Aorta (tissue), 5 donors: ENCODE measurements around the gene TUBB2B. TPM values are rescaled to one million over a fixed set of nuclear protein-coding genes. Genes with fewer than 3 reads are reported as not detected.
A peak's percentile ranks its signal among the peaks of the same experiment; 100 is the strongest.

Experiments
- ATAC-seq: fragments of 200-7000 bp; cut with Tn5 transposase; one replicate; pipeline ENCODE4 v1.9.1; 2022; ENCODE audit warnings: moderate library complexity; ENCODE audit not compliant: low FRiP score
- DNase-seq, 2 donors: peaks; one replicate each; pipeline ENCODE4 v3.0.0-alpha.2; 2020
- H3K27ac ChIP-seq, 2 donors: one replicate each; pipeline ENCODE4 v1.5.1; 2013; ENCODE audit warnings: low read length in 2 of 2, mild to moderate bottlenecking in 2 of 2, moderate library complexity in 2 of 2, control low read depth in 1 of 2, inconsistent platforms in 1 of 2, low read depth in 1 of 2
- H3K27me3 ChIP-seq, 2 donors: one replicate each; pipeline ENCODE4 v1.6.1; 2013; ENCODE audit warnings: control low read depth in 1 of 2, low read length in 1 of 2, mild to moderate bottlenecking in 1 of 2, moderate library complexity in 1 of 2; ENCODE audit not compliant: insufficient read depth in 2 of 2, control insufficient read depth in 1 of 2
- H3K36me3 ChIP-seq, 2 donors: one replicate each; pipeline ENCODE4 v1.6.1; 2013; ENCODE audit warnings: control low read depth in 1 of 2, low read length in 1 of 2, mild to moderate bottlenecking in 1 of 2; ENCODE audit not compliant: insufficient read depth in 2 of 2, control insufficient read depth in 1 of 2
- H3K4me1 ChIP-seq, 2 donors: one replicate each; pipeline ENCODE4 v1.6.1; 2013; ENCODE audit warnings: low read length in 2 of 2, control low read depth in 1 of 2, mild to moderate bottlenecking in 1 of 2, moderate library complexity in 1 of 2; ENCODE audit not compliant: insufficient read depth in 2 of 2, control insufficient read depth in 1 of 2
- H3K4me3 ChIP-seq, 2 donors: one replicate each; pipeline ENCODE4 v1.5.1; 2013; ENCODE audit warnings: low read length in 2 of 2, control low read depth in 1 of 2, mild to moderate bottlenecking in 1 of 2
- H3K9me3 ChIP-seq: one replicate; pipeline ENCODE4 v1.6.1; 2013; ENCODE audit warnings: mild to moderate bottlenecking, low read length; ENCODE audit not compliant: control insufficient read depth
- WGBS, 2 donors: extraction: QIAGEN DNeasy Blood & Tissue Kit; methylation state at CpG; one replicate each; pipeline ENCODE4 v1.1.7; 2013; 5-methylcytosine and 5-hydroxymethylcytosine counted together
- intact Hi-C, 2 donors: fragments of 100-400 bp; cut with DNase I; formaldehyde crosslinking; loops; one replicate each; pipeline versions ENCODE4 v1.14.2 to v1.15.0; 2022
- polyA plus RNA-seq, 2 donors: library from polyadenylated mRNA; stranded (reverse); fragments of 200-250 nt; gene quantifications; one replicate each; pipeline ENCODE4 v1.2.3, GENCODE V29; 2013
- total RNA-seq, 2 donors: library from RNA; stranded (reverse); fragmentation: NEBNext Ultra II Directional; extraction: Animal tissue kit (Norgen Biotek cat#: 25700); gene quantifications; one replicate each; pipeline ENCODE4 v1.2.1, GENCODE V29; 2021
- donor health status: healthy with polysubstance abuse.
- donor health status: Bipolar disorder and iron deficiency.
- donor health status: DM: no; HTN: no; CAD: no.
- donor health status: DM: no; HTN: no; CAD: no.
- donor health status: DM: yes; HTN: yes; CAD: no.

Gene TUBB2B
- total and polyA plus RNA-seq, 4 donors, result 2.8 to 6.3 (median 5.0) TPM

DNA sequence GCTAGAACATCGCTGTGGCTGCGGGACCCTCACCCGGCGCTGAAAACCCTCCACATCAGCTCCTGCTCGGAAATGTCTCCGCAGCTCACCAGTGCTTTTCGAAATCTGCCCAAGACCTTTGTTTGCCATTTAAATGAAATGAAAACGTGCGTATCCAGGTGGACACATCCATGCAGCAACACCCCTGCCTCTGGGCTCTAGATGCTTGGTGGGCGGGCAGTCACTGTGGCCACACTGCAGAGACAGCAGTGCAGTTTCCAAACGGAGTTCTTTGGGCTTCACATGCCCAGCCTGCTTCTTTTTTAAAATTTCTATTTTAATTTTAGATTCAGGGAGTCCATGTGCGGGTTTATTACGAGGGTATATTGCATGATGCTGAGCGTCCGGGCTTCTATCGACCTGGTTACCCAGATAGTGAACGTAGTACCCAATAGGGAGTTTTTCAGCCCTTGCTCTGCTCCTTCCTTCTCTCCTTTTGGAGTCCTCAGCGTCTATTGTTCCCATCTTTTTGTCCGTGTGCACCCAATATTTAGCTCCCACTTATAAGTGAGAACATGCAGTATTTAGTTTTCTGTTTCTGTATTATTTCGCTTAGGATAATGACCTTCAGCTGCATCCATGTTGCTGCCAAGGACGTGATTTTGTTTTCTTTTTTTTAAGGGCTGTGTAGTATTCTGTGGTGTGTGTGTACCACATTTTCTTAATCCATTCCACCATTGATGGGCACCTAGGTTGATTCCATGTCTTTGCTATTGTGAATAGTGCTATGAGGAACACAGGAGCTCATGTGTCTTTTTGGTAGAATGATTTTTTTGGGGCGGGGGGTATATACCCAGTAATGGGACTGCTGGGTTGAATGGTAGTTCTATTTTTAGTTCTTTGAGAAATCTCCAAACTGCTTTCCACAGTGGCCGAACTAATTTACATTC, 4.8 kb upstream of the TUBB2B start:
- Histone ChIP-seq H3K4me3 (peak overlapping the region; percentile 9 to 29), H3K9me3 (no peaks in the 10 kb centered on the region), H3K36me3 (no peaks in the 10 kb centered on the region), H3K27me3 (peaks cover 0 to 2% of the 10 kb centered on the region in 2 donors), H3K27ac (no peak overlapping the region), H3K4me1 (no peaks in the 10 kb centered on the region)
- WGBS, 2 donors, result 17 to 20% methylated on average over 23 of the region's 23 CpGs
- ATAC-seq (no peak), DNase-seq (no peak)
- intact Hi-C loops, result loop anchor here (5.0 kb wide), 2 partner anchors 70 to 75 kb away; partner anchors contain the start of gene TUBB2A (in 1 of the 2)

GRCh38 chr6:3231247-3232016, 4.0 kb upstream of the TUBB2B start:
- Histone ChIP-seq H3K4me1 (no peaks in the 10 kb centered on the region), H3K27me3 (peaks cover 0 to 2% of the 10 kb centered on the region in 2 donors), H3K9me3 (no peaks in the 10 kb centered on the region), H3K4me3 (peak overlapping the region; percentile 9 to 29), H3K36me3 (no peaks in the 10 kb centered on the region), H3K27ac (no peak overlapping the region)
- intact Hi-C loops, result loop anchor here (5.0 kb wide), 2 partner anchors 69 to 74 kb away; partner anchors contain the start of gene TUBB2A (in 1 of the 2)
- WGBS, 2 donors, result 0% methylated on average over 47 of the region's 47 CpGs
- peak in 1 of 2 donors; percentile 75 for DNase-seq
- peak; percentile 79 for ATAC-seq

DNA sequence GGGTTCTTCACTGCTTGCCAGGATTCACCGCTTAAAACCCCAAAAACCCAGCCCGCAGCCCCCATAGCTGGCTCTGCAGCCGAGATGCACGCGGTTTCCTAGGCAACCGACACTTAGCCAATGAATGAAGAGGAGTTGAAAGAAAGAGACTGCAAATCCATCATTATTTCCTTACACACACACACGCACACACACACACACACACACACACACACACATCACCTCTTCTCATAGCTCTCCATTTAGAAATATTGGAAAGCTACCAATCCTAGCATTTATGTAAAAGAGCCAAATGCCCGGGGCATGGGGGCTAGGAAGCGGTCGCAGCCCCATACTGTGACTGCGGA, 3.4 kb upstream of the TUBB2B start:
- 2% methylated on average over 11 of the region's 11 CpGs for WGBS, 2 donors
- H3K36me3 ChIP-seq, result no peaks in the 10 kb centered on the region
- intact Hi-C loops, result loop anchor here (5.0 kb wide), 2 partner anchors 69 to 74 kb away; partner anchors contain the start of gene TUBB2A (in 1 of the 2)
- H3K27ac ChIP-seq, result no peak overlapping the region
- no peaks in the 10 kb centered on the region for H3K9me3 ChIP-seq
- DNase-seq, result no peak
- ATAC-seq, result no peak
- H3K27me3 ChIP-seq, result peaks cover 0 to 2% of the 10 kb centered on the region in 2 donors
- peak overlapping the region; percentile 9 to 29 for H3K4me3 ChIP-seq
- H3K4me1 ChIP-seq, result no peaks in the 10 kb centered on the region

- intact Hi-C loops, result loop anchor here (5.0 kb wide), 2 partner anchors 68 to 73 kb away; partner anchors contain the start of gene TUBB2A (in 1 of the 2)
- Histone ChIP-seq H3K27me3 (peaks cover 0 to under 1% of the 10 kb centered on the region in 2 donors), H3K4me1 (no peaks in the 10 kb centered on the region), H3K36me3 (no peaks in the 10 kb centered on the region), H3K4me3 (no peak overlapping the region), H3K9me3 (no peaks in the 10 kb centered on the region), H3K27ac (no peak overlapping the region)
- DNase-seq (no peak), ATAC-seq (no peak)
- 21 to 22% methylated on average over 11 of the region's 11 CpGs for WGBS, 2 donors
These were observed 2.9 kb upstream of the TUBB2B start for GRCh38 chr6:3230256-3230882.

DNA sequence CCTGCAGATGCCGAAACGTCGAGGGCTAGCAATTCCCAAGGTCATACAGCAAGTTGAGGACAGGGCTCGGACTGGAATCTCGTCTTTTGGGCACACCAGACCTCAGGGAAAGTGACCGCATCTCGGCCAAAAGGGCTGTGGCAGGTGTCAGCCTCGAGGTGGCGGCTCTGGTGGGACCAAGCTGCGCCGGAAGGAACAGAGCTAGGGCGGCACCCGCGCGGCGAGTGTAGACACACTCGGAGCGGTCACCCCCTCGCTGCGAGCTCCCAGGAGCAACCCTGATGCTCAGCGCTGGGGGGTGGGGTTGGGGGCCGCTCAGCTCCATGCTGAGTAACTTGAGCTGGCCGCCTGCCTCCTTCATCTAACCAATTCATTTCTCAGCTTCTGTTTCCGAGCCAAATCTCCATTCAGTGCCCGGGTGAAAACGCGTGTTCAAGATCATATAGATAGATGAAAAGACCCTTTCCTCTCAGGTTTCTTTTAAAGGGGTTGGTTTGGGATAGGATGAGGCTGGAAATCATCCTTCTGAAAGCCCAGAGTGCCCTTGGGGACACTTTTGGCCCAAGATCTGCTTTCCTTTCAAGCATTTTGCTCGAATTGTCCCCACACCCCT, 2.2 kb upstream of the TUBB2B start:
- WGBS, 2 donors, result 16 to 18% methylated on average over 28 of the region's 28 CpGs
- no peak overlapping the region for H3K4me3 ChIP-seq
- no peak overlapping the region for H3K27ac ChIP-seq
- ATAC-seq (no peak), DNase-seq (no peak)
- intact Hi-C loops, result loop anchor here (5.0 kb wide), 2 partner anchors 67 to 72 kb away; partner anchors contain the start of gene TUBB2A (in 1 of the 2)
- H3K27me3 ChIP-seq, result no peaks in the 10 kb centered on the region
- no peaks in the 10 kb centered on the region for H3K9me3 ChIP-seq
- H3K4me1 ChIP-seq, result no peaks in the 10 kb centered on the region
- H3K36me3 ChIP-seq, result no peaks in the 10 kb centered on the region

DNA sequence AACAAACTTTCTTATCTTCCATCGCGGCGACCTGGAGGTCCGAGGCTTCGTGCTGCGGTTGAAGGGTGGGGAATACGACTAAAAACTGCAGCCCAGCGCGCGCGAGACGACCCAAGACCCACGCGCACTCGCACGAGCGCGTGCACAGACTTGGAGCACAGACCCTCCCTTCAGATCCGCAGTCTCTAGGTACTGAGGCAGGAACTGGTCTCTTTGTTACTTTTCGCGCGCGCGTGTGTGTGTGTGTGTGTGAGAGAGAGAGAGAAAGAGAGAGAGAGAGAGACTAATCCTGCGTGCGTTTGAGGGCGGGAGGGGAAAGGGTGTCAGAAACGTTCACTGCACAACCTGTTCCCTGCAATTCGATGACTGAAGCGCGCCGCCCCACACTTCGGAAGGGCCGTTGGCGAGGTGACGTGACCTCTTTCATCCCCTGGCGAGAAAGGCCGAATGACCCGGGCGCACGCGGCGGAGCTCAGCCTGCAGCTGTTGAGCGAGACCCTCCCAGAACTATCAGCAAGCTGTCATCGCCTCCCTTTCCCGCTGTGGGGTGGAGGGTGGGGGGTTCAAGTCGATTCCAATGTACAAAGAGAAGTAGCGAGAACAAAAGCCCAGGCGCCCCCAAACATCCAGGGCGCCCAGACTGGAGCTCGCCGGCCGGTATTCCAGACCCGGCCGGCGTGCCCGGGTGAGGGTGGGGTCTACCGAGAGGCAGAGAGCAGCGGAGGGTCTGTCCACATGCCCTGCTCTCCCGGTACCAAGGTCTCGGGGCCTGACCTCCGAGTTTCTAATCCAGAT, 1.5 kb upstream of the TUBB2B start:
- intact Hi-C loops, result no loop called here
- Histone ChIP-seq H3K36me3 (no peaks in the 10 kb centered on the region), H3K27ac (no peak overlapping the region), H3K4me3 (no peak overlapping the region), H3K9me3 (no peaks in the 10 kb centered on the region), H3K27me3 (no peaks in the 10 kb centered on the region), H3K4me1 (no peaks in the 10 kb centered on the region)
- no peak for ATAC-seq
- DNase-seq, result no peak
- 12 to 15% methylated on average over 60 to 62 of the region's 62 CpGs for WGBS, 2 donors

GRCh38 chr6:3228046-3228671, 706 bp upstream of the TUBB2B start:
- no peak overlapping the region for H3K27ac ChIP-seq
- H3K9me3 ChIP-seq, result no peaks in the 10 kb centered on the region
- H3K27me3 ChIP-seq, result no peaks in the 10 kb centered on the region
- no peaks in the 10 kb centered on the region for H3K4me1 ChIP-seq
- no peaks in the 10 kb centered on the region for H3K36me3 ChIP-seq
- no peak overlapping the region for H3K4me3 ChIP-seq
- ATAC-seq, result peak; percentile 1
- intact Hi-C loops, result no loop called here
- 3% methylated on average over 37 to 38 of the region's 38 CpGs for WGBS, 2 donors
- DNase-seq, result no peak
